GM19452 (cell line): Measurements from ENCODE around the gene AGT.
"Not testable (repeated sequence)": the region's sequence is repeated elsewhere in the genome, so short reads cannot be mapped to it uniquely, and the experiment has no call there.

Source experiments
- ATAC-seq: cut with Tn5 transposase; IDR thresholded peaks from one replicate; pipeline ENCODE4 v1.9.1; 2021; ENCODE audit not compliant: unreplicated experiment

Gene AGT

GRCh38 chr1:230708631-230709580 lies 5.0 kb downstream of the AGT start:
- ATAC-seq: no peak

- ATAC-seq: no peak
Observed at GRCh38 chr1:230707732-230708630, 5.9 kb downstream of the AGT start.

- ATAC-seq: no peak
Observed at GRCh38 chr1:230706887-230707731, 6.8 kb downstream of the AGT start.

- no peak for ATAC-seq
Observed at GRCh38 chr1:230706020-230706699, 7.8 kb downstream of the AGT start.

GRCh38 chr1:230705289-230706019 lies 8.5 kb downstream of the AGT start:
- ATAC-seq: no peak

- no peak for ATAC-seq
Observed at GRCh38 chr1:230704830-230705229, 9.1 kb downstream of the AGT start.

GRCh38 chr1:230703679-230704385 lies 10.1 kb downstream of the AGT start:
- ATAC-seq: no peak

DNA sequence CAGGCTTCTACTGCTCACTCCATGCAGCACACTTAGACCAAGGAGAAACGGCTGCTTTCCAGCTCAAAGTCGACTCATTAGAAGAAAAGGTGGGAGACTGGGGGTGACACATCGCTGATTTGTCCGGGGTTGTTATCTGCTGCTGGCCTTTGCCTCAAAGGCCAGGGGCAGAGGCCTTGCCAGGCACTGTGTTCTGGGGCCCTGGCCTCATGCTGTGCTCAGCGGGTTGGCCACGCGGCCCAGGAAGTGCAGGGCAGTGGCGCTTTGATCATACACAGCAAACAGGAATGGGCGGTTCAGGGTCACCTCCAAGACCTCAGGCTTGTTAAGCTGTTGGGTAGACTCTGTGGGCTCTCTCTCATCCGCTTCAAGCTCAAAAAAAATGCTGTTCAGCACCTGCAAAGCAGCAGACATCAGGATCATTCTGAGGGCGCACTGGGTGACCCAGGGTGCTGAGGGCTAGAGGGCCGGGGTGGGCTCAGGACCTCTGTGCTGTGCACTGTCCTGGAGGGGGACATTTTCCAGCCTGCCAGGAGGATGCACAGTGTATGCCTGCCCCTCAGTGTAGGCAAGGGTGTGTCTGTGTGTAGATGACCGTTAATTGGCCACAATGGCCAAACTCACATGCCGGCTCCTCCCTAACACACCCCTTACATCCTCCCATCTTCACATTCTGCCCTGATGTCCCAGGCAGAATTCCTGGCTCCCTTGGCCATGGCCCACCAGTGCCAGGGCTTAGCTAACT lies 10.8 kb downstream of the AGT start:
- no peak for ATAC-seq

DNA sequence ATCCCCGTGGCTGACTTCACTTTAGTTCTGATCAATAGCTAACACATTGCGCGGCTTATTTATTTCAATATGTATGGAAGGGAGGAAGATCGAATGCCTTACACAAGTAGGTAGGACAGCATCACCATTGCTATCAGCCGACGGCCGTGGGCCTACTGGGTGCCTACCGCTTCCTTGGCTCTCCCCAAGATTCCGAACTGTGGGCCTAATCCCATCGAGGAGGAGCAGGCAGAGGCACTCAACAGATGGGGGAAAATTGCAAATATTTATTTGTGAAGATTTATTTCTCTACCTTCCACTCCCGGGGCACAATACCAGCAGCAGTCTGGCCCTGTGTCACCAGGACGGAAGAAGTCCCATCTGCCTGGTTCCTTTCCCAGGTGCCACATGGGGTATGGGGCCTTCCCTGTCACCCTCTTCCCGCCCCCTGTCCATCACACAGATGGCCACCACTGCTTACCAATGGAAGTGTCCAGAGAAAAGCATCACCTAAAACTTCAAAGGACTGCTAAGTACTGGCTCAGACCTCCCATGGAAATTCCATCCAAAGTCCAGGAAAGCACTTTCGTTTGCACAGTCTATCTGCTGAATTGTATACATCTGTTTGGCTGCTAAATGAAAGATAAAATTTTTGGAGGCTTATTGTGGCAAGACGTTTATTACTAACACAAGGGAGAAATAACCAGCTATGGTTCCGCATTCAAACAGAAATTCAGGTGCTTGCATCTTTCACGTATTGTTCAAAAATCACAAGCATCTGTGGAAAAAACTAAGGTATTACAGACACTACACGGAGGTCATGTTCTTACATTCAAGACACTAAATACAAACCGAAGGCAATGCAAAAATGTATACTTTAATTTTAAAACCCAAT lies 11.8 kb downstream of the AGT start:
- no peak for ATAC-seq

DNA sequence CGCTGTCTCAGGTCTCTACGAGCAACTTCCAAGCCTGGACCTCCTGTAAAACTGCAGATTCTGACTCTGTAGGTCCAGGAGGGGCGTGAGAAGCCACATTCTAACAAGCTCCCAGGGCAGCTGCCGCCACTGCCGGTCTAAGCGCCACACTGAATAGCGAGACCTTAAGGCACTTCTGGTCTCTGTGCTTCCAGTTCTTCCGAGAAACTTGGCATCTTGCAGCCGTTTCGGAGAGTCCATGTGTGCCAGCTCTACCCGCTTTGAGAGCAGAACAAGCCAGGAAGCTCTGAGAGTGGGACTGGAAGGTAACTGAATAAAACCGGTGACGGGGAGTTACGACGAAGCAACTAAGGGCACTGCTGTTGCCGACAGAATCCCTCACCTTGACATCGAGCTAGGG lies 12.5 kb downstream of the AGT start:
- no peak for ATAC-seq

DNA sequence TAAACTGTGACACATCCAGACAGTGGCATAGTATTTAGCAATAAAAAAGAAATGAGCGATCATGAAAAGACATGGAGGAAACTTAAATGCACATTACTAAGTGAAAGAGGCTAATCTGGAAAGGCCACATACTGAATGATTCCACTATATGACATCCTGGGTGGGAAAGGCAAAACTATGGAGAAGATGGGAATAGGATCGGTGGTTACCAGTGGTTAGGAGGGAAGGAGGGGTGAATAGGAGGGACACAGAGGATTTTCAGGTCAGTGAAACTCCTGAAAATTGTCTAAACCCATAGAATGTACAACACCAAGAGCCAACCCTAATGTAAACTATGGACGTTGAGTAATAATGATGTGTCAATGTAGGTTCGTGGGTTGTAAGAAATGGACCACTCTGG lies 13.8 kb downstream of the AGT start:
- ATAC-seq: no peak

DNA sequence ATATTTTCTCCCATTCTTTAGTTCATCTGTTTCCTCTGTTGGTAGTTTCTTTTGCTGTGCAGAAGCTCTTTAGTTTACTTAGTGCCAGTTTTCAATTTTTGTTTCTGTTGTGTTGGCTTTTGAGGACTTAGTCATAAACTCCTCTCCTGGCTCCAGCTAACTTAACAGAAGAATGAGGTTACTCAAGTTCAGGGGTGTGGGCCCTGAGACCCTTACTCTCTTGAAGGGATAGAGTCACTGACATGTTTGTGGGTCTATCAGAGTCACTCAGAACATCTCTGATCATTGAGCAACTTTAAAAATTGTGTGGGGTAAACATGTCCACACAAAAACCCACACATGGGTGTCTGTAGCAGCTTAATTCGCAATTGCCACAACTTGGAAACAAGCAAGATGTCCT lies 14.2 kb downstream of the AGT start:
- no peak for ATAC-seq

GRCh38 chr1:230698964-230699363 lies 15.0 kb downstream of the AGT start:
- not testable (repeated sequence) for ATAC-seq

- no peak for ATAC-seq
Observed at GRCh38 chr1:230698130-230698529, 15.8 kb downstream of the AGT start.

DNA sequence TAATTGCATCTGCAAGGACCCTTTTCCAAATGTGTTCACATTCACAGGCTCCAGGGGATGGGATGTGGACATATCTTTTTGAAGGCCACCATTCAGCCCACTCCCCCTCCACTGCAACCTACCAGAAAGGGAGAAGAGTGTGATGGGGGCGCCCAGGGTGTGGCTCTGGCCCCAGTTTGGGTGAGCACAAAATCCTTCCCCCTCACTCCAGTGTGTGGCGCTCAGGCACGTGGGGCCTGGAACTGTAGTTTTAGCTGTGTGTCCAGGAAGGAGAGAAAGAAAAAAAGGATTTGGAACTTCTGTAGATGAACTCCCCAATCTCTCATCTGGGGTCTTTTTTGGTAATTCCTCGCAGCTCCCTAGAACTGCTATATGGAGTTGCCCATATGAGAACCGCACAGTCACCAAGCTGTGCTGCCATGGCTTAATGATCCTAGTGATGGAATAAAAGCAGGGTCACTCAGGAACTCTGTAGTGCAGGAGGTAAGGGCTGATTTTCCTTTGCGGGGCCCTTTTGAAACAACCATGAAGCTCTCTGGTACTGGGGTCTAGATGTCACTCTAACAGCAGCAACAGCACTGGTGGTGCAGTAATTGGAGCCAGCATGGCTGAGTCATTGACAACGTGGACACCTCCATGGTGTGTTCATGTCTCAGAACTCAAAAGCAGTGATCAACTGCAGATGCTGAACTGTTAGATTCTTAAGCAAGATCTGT lies 17.0 kb downstream of the AGT start:
- no peak for ATAC-seq

- no peak for ATAC-seq
Observed at GRCh38 chr1:230696218-230696617, 17.7 kb downstream of the AGT start.

DNA sequence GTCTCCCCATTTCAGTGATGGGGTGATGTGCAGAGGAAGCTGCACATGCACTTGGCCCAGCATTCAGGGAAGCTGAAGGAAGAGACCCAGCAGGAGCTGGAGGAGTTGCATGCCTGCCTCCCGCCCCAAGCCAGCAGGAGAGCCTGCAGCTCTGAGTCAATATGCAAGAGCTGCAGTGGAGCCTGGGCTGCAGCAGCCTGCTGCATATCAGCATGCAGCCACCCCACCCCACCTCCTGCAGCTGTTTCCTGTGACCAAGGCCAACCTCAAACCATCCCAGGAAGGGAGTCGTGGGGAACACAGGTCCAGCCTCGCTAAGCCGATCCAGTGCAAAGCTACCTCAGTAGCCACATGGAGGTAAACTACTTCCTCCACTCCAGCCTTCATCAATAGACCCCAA lies 18.9 kb downstream of the AGT start:
- no peak for ATAC-seq
